Neural crest cell (in vitro differentiated cells): Measurements from ENCODE around the gene VAMP2. TPM values are rescaled to one million over a fixed set of nuclear protein-coding genes. Genes with fewer than 3 reads are reported as not detected.
A peak's percentile ranks its signal among the peaks of the same experiment; 100 is the strongest.

Experiments used
- DNase-seq: peaks from one replicate; pipeline ENCODE4 v3.0.0; 2021; ENCODE audit warnings: low read depth, mixed read lengths, low spot score
- H3K27ac Mint-ChIP-seq: one replicate; pipeline ENCODE4 v1.8.0; 2021; ENCODE audit warnings: mild to moderate bottlenecking, mixed read lengths; ENCODE audit not compliant: unreplicated experiment
- H3K27me3 Mint-ChIP-seq: 2 replicates; pipeline ENCODE4 v1.8.0; 2021; ENCODE audit warnings: low read depth, mild to moderate bottlenecking, mixed read lengths
- H3K36me3 Mint-ChIP-seq: 2 replicates; pipeline ENCODE4 v1.8.0; 2021; ENCODE audit warnings: low read depth, mild to moderate bottlenecking, mixed read lengths
- H3K4me1 Mint-ChIP-seq: 2 replicates; pipeline ENCODE4 v1.8.0; 2021; ENCODE audit warnings: mixed read lengths
- H3K4me3 Mint-ChIP-seq: one replicate; pipeline ENCODE4 v1.8.0; 2021; ENCODE audit warnings: mild to moderate bottlenecking, mixed read lengths
- H3K9me3 Mint-ChIP-seq: 2 replicates; pipeline ENCODE4 v1.8.0; 2021; ENCODE audit warnings: mixed read lengths
- total RNA-seq: library from RNA; stranded (reverse); gene quantifications from 2 replicates; pipeline ENCODE4 v1.2.1, GENCODE V29; 2021
- TF ChIP-seq, protein P1 (sequence below): fragments of 200-600 bp; sonication (generic); conservative IDR thresholded peaks from 2 replicates; pipeline ENCODE4 v1.5.0; 2021; ENCODE audit warnings: antibody characterized with exemption, mild to moderate bottlenecking

VAMP2 gene
- total RNA-seq, 1 donor from 2014 or later: 49.7 TPM

DNA sequence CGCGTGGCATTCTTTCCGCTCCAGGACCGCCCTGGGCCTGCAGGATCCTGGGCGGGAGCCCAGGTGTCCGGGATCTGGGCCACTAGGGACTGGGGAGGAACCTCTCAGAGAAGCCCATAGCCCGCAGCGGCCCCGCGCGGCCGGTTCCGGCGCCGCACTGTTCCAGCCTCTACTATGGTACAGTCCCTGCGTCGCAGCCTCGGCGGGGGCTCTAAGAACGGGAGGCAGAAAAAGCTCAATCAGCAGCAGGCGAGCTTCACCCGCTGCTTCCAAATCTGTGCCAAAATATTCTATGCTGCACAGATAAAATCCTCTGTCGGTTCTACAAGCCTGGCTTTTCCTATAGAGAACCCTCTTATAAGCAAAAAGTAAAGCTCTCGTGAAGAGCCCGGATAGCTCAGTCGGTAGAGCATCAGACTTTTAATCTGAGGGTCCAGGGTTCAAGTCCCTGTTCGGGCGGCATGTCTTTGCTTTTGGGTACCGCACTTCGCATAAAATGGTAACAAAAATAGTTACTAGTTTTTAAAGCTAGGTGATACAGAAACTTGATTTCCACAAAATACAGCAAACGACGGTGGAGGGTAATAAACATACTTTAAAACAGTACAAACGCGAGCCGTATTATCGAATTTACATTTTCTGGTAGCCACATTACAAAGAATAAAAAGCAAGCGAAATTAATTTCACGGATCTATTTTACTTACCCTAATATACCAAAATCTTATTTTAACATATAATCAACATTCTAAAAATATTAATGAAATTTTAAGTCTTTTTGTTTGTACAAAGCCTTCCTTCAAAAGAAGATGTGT, 43.8 kb downstream of the VAMP2 start:
- peaks cover 96% of the 10 kb centered on the region for H3K27me3 Mint-ChIP-seq
- H3K9me3 Mint-ChIP-seq: peaks cover 3% of the 10 kb centered on the region
- TF ChIP-seq, protein P1, sequence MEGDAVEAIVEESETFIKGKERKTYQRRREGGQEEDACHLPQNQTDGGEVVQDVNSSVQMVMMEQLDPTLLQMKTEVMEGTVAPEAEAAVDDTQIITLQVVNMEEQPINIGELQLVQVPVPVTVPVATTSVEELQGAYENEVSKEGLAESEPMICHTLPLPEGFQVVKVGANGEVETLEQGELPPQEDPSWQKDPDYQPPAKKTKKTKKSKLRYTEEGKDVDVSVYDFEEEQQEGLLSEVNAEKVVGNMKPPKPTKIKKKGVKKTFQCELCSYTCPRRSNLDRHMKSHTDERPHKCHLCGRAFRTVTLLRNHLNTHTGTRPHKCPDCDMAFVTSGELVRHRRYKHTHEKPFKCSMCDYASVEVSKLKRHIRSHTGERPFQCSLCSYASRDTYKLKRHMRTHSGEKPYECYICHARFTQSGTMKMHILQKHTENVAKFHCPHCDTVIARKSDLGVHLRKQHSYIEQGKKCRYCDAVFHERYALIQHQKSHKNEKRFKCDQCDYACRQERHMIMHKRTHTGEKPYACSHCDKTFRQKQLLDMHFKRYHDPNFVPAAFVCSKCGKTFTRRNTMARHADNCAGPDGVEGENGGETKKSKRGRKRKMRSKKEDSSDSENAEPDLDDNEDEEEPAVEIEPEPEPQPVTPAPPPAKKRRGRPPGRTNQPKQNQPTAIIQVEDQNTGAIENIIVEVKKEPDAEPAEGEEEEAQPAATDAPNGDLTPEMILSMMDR: peak; percentile 82
- DNase-seq: peak; percentile 81
- peaks cover 15% of the 10 kb centered on the region for H3K36me3 Mint-ChIP-seq
- peak overlapping the region; percentile 76 for H3K27ac Mint-ChIP-seq
- H3K4me1 Mint-ChIP-seq: peaks cover 51% of the 10 kb centered on the region
- H3K4me3 Mint-ChIP-seq: peak overlapping the region; percentile 96

DNA sequence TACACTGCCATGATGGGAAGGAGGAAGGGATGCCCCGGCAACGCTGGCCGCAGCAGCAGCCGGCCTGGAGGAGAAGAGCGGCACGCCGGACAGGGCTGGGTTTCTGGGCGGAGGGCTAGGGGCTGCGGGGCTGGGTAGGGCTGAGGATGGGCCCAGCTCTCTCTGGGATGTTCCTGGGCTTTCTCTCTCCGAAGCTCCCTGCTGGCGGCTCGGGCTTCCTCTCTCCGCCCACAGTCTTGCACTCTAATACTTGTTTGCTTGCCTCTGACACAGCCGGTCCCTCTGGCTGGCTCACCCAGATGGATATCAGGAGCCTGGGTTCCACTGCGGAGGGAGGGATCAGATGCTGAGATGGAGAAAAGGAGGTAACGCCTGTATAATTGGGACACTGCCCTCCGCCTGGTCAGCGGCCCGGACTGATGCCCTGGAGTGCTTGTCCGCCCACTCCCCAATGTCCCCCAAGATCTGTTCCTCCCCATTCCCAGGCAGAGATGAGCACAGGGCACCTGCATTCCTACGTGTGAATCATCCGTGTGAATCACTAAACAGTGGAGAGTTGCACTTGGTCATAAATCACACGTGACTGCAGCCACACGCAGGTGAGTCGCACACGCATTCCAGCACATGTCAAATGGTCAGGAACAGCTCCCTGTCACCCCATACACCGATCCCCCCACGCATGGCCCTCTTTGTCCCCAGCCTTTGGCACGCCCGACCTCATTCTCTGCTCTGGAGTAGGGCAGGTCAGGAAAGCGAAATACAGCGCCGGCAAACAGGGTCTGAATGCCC, 44.6 kb downstream of the VAMP2 start, which contains the start of gene ALOXE3:
ALOXE3 (minus strand) TSS at position 535 of the 789 bp plus-strand sequence; CDS start at position 11, 524 bp downstream.
- TF ChIP-seq, protein P1: no peak
- Mint-ChIP-seq H3K4me1 (peaks cover 43% of the 10 kb centered on the region), H3K27ac (peak within 1 kb of the TSS; percentile 76), H3K9me3 (peaks cover 3% of the 10 kb centered on the region), H3K36me3 (peaks cover 15% of the 10 kb centered on the region), H3K4me3 (peak within 1 kb of the TSS; percentile 96), H3K27me3 (peaks cover 94% of the 10 kb centered on the region)
- DNase-seq: peak; percentile 26

- no peak overlapping the region for H3K27ac Mint-ChIP-seq
Observed at GRCh38 chr17:8117367-8117979, 45.3 kb downstream of the VAMP2 start.

DNA sequence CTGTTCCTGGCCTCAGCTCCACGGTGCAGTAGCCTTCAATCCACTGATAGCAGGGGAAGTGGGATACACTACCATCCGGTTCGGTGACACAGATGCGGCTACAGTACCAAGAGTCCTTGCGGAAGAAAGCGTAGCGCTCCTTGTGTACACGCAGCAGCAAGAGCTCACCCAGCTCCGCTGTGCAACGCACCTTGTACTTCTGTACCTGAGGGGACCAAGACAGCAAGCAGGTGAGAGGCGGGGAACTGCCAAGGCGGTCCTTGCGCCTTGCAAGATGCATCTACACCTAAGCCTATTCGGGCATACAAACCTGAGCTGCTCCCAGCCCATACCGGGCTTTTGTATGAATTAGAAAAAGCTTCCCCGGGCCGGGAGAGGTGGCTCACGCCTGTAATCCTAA, 46.0 kb downstream of the VAMP2 start:
- H3K27me3 Mint-ChIP-seq: peaks cover 94% of the 10 kb centered on the region
- H3K36me3 Mint-ChIP-seq: peaks cover 15% of the 10 kb centered on the region
- peak overlapping the region; percentile 96 for H3K4me3 Mint-ChIP-seq
- H3K27ac Mint-ChIP-seq: no peak overlapping the region
- H3K9me3 Mint-ChIP-seq: peaks cover 3% of the 10 kb centered on the region
- no peak for DNase-seq
- TF ChIP-seq, protein P1: no peak
- peaks cover 37% of the 10 kb centered on the region for H3K4me1 Mint-ChIP-seq

More at GRCh38 chr17:8117367-8117979, 45.3 kb downstream of the VAMP2 start:
- Mint-ChIP-seq H3K36me3 (peaks cover 15% of the 10 kb centered on the region), H3K4me3 (peak overlapping the region; percentile 96), H3K27me3 (peaks cover 94% of the 10 kb centered on the region), H3K4me1 (peaks cover 38% of the 10 kb centered on the region), H3K9me3 (peaks cover 3% of the 10 kb centered on the region)
- TF ChIP-seq, protein P1: no peak
- no peak for DNase-seq

DNA sequence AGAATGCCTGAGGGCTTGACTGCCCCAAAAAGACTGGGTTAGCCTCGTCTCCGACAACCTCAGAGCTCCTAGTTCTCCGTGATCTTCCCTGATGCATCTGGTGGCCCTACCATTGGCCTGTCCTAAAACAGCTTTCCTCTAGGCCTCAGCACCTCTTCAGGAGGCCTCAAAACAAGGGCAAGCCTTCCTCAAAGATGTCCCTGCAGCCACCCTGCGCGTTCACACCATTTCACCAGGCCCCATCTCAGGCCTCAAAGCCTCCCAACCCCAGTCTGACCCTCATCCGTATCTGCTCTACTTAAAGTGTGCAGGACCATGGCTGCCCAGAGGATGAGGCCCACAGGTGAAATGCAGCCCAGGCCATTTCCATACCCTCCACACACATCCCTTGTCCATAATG, 51.8 kb downstream of the VAMP2 start:
- Mint-ChIP-seq H3K36me3 (no peaks in the 10 kb centered on the region), H3K9me3 (no peaks in the 10 kb centered on the region), H3K27me3 (peaks cover 86% of the 10 kb centered on the region), H3K27ac (no peak overlapping the region), H3K4me1 (no peaks in the 10 kb centered on the region), H3K4me3 (peak overlapping the region; percentile 2)
- no peak for DNase-seq
- TF ChIP-seq, protein P1: no peak
